GM19025 (cell line): ENCODE data around the gene GABRR1.

Source experiments
- ATAC-seq: cut with Tn5 transposase; IDR thresholded peaks from one replicate; pipeline ENCODE4 v1.9.1; 2021; ENCODE audit warnings: mild to moderate bottlenecking, low read depth, moderate library complexity; ENCODE audit not compliant: unreplicated experiment

The GABRR1 gene

DNA sequence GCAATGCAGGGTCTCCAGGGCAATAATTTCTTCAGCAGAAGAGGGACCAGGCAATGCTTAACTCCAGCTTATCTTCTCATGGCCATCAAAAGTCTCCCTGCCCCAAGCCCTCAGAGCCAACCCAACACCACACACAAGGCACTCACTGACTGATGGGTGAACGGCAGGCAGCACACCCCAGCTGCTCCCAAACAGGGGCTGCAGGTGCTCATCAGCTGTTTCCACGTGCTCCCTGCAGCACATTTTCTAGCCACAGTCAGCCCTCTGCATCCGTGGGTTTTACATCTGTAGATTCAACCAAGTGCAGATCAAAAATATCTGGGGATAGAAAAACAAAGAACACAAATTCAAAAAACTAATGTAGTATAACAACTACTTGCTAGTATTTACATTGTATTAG, 4.0 kb upstream of the GABRR1 start:
- ATAC-seq, result no peak

DNA sequence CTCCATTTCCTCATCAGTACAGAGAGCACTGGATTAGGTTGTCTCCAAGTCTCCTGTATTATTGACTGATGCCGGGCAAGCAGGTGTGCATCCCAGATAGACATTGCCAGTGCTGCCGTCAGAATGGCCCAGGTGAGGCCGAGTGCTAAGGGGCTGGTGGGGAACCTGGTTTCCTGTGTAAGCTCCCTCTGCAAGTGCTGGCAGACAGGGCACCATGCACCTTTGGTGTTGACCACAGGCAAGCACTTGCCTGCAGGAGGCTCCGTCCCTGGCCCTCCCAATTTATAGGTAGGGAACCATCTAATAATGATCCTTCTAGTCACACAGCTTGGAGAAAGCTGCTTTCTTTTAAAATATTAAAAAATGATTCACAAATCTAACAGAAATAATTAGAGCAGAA, 747 bp downstream of the GABRR1 start:
- ATAC-seq, result no peak

DNA sequence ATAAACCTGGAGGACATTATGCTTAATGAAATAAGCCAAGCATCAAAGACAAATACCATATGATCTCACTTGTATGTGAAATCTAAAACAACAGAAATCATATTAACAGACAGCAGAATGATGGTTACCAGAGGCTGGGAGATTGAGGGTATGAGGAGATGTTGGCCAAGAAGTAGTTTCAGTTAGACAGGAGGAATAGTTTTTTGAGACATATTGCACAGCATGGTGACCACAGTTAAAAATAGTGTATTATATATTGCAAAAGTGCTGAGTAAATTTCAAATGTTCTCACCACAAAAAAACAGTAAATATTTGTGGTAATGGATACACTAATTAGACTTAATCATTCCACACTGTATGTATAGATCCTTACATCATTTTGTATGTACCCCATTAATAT, 1.8 kb downstream of the GABRR1 start:
- ATAC-seq, result no peak

DNA sequence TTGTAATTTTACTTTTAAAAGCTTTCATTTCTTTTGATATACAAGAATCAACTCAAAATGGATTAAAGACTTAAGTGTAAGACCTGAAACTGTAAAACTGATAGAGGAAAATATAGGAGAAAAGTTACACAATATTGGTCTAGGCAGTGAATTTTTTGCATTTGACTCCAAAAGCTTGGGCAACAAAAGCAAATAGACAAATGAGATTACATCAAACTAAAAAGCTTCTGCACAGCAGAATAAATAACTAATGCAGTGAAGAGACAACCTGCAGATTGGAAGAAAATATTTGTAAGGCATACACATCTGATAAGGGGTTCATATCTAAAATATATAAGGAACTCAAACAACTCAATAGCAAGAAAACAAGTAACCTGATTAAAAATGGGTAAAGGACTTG, 3.0 kb downstream of the GABRR1 start:
- ATAC-seq, result no peak

DNA sequence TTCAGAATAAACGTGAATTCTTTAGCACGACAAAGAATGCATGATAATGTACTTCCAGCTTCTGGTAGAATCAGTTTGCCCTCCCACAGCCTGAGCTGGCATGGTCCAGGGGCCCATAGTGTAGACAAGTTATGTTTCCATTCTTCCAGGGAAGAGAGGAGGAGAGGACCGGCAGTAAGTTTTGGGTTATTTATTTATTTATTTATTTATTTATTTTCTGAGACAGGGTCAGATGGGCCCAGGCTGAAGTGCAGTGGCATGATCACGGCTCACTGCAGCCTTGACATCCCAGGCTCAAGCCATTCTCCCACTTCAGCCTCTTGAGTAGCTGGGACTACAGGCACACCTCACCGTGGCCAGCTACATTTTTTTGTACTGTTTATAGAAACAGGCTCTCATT, 4.7 kb downstream of the GABRR1 start:
- ATAC-seq, result no peak

DNA sequence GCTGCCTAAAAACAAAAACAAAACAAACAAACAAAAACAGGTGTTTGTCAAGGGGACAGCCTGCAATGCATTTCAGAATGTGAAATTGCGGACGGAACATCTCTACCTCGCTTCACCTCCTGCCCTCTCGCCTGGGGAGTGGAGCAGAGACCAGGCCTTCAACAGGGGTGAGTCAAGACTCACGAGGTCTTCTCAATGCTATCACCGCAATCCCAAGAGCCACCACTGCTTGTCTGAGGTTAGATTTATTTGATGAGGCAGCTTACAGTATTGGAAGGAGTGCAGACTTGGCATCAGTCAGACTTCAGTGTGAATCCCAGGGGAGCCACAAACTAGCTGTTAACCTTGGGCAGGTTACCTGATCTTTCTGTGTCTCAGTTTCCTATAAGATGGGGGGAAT, 7.7 kb downstream of the GABRR1 start:
- ATAC-seq, result no peak

DNA sequence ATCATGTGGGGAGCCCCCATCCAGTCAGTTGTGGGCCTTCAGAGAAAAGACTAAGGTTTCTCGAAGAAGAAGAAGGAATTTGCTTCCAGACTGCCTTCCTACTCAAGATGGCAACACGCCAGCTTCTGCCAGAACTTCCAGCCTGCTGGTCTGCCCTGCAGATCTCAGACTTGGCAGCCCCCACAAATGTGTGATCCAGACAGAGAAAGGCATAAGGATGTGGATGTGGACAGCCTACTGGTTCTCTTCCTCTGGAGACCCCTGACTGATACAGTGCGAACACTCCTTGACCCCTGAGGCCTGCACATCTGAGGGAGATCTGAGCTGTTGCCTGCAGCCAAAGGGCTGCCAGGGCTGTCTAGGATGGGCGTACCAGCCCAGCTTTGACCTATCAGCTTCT, 8.6 kb downstream of the GABRR1 start:
- no peak for ATAC-seq

DNA sequence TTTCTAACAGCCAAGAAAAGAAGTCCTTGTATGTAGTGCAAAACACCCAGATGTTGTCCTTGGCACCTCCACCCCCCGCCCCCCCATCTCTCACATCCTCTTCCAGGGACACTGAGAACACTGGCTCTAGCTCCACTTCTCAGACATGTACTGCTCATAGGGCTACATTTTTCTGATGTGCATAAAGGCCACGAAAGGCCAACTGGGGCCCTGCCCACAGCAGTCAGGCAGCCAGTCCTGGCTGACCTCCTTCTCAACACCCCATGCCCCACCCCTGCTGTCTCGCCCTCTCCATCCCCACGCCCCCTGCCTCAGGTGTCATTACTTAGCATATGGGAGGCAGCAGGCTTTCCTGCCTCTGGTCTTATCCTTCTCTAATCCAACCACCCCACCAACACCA, 11.3 kb downstream of the GABRR1 start:
- no peak for ATAC-seq

DNA sequence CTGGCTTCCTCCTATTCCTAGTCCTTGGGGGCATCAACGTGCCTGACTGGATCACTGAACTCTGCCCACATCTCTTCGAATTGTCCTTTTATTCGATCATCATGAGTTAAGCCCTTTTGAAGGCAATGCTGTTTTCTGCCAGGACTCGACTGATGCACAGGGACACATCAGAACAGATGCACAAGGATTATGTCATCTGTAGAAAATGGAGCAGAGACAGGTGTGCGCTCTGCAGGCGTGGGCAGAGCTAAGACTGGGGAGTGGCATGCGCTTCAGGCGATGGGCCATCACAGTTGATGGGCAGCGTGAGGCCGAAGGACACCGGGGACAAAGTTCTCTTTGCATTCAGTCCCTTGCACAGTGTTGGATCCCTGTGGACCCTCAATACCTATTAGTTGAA, 13.1 kb downstream of the GABRR1 start:
- no peak for ATAC-seq

DNA sequence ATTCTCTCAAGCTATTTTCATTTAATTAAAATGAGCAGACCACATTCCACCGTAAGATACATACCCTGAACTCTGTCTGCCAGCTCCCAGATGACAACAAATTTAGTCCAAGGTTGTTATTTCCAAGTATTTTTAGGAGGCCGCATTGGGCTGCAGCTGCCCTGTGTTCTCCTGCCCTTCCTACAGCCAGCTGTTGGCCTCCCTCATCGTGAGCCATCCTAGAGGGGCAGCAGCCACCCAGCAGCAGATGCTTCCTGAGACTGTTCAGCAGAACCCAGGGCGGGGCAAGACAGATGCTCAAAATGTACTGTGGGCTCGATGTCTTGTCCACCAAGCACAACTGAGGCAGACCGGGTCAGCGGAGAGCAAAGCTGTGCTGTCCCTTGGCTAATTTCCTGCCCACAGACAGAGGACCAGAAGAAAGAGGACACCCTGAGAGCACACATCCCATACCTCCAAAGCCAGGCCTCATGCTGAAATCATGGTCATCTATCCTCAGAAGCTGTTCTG, 16.4 kb downstream of the GABRR1 start:
- no peak for ATAC-seq

DNA sequence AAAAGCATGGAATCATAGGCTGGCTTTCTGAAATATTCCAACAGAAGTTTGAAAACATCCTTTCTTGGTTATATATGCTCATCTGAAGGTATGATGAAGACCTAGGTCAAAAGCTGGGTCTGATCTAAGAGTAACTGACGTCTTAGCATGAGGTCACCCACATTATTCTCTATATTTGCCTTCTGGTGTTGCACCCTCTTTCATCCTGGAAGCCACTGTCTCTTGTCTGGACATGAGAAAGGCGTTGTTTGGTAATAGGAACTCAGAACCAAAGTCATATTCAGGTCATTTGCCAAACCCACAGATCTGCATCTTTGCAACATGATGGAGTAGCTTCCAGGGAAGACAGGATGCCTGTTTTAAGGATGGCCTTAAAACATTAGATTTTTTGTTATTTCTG, 17.6 kb downstream of the GABRR1 start:
- ATAC-seq, result no peak

DNA sequence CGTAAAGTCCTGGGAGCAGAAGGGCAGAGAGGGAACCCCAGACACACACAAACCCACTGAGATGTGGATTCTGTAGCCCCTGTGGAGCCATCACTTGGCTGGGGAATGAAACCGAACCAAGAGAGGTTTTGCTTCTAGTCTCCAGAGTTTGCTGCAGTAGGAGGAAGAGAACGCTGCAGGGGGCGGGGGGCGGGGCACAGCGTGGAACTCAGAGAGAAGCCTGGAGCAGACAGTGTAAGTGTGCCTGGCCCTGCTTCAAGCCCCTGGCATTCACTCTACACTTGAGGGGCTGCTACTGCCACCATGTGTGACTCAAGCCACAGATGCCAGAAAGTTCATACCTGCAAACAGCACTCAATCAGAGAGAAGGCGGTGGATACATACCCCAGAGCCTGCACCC, 18.9 kb downstream of the GABRR1 start:
- no peak for ATAC-seq

DNA sequence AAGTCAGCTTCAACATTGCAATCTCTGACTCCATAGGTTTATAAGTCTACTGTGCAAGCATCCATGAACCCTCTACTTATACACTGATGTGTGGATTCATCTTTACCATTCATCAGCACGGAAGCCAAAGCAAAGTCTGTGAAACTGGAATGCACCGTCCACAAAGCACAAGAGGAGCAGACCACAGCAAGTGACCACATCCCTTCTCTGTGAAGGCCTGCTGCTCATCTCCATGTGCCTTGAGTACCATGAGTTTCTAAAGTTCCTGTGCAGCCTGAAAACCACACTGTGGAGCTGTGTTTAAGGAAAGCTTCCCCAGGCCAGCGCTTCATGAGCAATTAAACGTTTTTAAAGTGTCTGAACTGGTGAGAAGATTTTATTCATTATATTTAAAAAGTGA, 20.0 kb downstream of the GABRR1 start:
- no peak for ATAC-seq

DNA sequence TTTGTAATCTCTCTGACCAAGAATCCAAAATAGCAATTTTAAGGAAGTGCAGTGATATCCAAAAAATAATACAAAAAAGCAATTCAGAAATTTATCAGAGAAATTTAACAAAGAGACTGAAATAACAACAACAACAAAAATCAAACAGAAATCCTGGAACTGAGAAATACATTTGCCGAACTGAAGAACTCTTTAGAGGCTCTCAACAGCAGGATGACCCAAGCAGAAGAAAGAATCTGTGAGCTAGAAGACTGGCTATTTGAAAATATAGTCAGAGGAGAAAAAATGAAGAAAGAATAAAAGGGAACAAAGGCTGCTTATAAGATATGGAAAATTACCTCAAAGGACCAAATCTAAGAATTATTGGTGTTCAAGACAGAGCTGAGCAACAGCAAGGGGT, 22.6 kb downstream of the GABRR1 start:
- no peak for ATAC-seq

DNA sequence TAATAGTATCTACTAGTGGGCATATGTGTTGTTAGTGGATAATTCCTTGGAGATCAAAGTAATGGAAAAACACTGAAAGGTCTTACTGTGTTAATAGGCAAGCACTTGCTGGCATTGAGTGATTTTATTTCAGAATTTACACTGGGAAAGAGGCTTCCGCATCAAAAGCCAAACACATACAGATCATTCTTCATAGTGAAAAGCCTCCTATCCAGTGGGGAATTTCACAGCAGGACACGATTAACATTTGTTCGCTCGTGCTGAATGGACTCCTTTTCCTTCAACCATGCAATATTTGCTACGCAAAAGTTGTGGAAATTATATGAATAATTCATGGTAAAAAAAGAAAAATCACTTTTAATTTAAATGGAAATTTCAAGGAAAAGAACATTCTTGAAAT, 26.4 kb downstream of the GABRR1 start:
- no peak for ATAC-seq

DNA sequence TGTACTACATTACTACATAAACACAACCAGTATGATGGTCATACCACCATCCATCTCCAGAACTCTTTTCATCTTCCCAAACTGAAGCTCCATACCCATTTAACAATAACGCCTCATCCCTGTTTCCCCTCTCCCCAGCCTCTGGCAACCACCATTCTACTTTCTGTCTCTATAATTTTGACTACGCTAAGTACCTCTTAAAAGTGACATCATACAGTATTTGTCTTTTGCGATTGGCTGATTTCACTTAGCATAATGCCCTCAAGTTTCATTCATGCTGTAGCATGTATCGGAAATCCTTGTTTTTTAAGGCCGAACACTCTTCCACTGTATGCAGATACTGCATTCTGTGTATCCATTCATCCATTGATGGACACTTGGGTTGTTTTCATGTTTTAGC, 29.7 kb downstream of the GABRR1 start:
- no peak for ATAC-seq

DNA sequence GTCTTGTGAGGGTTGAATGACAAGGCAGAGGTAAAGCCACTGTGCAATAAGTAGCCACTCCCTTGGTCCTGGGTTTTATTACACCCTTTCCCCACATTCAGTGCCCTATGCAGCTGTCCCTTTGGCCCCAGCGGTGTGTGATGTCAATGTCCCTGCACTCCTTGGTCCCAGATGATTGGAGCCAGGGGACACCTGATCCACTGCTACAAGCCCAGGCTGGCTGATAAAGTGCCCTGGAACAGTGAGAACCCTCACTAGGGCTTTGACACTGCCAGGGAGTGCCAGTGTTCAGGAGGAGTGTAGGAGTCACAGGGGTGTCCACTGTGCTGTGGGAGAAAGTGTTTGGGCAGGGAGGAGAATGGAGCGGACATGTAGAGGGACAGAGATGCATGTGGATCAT, 30.4 kb downstream of the GABRR1 start:
- no peak for ATAC-seq

DNA sequence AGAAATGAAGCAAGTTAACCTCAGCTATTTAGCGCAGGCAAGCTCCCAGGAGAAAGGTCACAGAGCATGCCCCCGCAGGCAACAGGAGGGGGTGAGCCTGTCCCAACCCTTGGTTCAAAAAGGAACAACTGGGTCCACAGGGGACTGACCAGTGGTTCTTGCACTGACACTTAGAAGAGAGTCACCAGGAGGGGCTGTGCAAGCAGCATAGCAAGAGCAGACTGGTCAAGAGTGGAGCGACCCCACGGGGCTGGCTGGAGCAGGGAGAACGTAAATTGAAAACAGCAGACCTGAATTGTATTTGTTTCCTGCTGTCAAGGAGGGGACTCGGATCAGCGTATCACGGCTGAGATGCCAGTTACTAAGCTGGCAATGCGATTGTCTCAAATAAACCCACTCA, 32.8 kb downstream of the GABRR1 start:
- no peak for ATAC-seq

DNA sequence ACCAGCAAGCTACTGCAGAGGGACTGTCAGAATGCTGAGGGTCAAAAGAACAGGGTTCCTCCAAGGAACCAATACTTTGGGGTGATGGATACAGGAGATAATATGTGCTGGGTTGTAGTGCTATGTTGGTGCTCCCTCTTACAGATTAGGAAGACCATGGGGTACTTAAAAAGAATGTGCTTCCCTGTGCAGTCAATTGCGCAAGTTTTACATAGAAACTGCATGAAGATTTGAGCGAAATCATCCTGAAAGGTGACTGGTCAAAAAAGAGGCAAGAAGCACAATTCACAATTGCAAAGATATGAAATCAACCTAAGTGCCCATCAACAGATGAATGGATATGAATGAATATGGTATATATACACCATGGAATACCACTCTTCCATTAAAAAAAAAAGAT, 33.9 kb downstream of the GABRR1 start:
- ATAC-seq, result no peak

DNA sequence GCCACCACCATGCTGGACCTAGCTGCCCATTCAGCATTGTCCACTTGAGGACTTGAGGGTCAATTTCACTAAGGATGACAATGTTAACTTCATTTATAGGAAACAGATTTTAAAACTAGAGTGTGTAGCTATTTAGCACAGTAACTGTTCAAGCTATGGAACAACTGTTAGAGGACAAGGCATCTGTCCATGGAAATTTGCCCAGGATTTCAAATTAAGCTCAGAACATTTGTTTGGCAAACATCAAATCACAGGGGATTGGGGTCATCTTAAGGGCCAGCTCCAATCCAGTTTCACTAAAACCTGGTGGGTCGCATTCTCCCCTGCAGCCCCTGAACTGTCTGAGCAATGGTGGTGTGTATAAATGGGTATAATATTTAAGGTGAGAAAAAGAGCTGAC, 36.2 kb downstream of the GABRR1 start:
- no peak for ATAC-seq

DNA sequence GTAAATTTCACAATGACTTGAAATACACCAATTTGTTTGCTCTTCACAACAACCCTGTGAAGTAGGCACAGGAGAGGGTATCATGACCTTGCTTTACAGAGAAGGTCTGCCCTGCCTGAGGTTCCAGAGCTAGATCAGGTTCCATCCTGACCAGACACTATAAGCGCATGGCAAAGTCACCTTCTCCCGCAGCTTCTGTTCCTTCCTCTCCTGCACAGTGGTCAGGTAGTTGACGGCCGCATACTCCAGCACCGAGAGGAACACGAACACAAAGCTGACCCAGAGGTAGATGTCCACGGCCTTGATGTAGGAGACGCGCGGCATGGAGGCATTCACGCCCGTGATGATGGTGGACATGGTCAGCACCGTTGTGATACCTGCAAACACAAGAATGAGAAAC, 37.0 kb downstream of the GABRR1 start:
- ATAC-seq, result no peak

DNA sequence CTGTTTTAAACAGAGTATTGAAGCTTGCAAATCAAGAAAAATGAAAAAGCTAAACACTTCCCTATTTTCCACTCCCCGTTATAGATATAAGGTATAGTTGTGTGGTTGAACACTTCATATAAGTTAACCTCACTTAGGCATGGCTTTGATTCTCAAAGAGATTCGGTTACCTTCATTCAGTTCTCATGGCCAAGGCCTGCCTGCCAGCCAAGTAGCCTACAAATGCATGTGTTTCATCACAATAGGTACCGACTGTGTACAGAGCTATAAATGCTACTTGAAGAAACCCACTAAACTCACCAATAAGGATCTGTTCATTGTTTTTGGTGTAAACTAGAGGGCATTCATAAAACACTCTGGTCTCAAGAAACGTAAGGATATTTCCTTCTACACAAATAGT, 43.5 kb downstream of the GABRR1 start:
- no peak for ATAC-seq

DNA sequence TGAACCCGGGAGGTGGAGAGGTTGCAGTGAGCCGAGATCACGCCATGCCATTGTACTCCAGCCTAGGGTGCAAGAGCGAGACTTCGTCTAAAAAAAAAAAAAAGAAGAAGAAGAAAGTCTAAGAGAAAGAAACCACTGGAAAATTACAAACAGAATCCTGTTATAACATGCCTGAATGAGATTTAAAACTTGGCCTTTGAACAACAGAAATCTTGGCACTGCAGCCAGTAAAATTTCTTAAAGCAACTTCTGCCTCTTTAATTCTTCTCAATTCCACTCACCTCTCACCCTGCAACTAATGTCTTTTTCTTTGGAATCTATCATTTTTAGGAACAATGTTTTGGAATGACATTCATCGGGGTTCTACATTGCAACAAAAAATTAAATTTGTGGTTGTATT, 45.0 kb downstream of the GABRR1 start:
- no peak for ATAC-seq

DNA sequence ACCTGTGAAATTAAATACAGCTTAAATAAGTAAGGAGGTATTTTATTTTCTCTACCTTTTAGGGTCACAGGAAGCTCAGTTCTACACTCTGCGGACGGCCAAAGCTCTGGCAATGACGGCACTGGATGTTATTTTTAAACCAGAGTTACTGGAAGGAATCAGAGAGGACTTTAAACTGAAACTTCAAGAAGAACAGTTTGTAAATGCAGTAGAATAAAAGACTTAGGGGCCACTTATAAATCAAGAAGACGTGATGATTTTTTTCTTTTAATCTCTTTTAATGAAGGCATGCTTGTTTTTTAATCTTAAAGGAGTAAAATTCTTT, 55.1 kb downstream of the GABRR1 start:
- no peak for ATAC-seq
